ENCODE results near the gene TMEM87B.

Gene TMEM87B

GRCh38 chr2:112156152-112156986 lies 101.3 kb downstream of the TMEM87B start:
- Histone ChIP-seq H4K8ac (ENCODE audit: low read length) (no peak overlapping the region), H2BK120ac (ENCODE audit: low read depth, low read length) (no peak overlapping the region), H2BK15ac (ENCODE audit: low read depth, poor library complexity, severe bottlenecking) (no peak overlapping the region), H3K4me3 (ENCODE audit: insufficient read depth in 1 of 2, low read depth in 1 of 2, low read length in 2 of 2) (no peak overlapping the region), H3K9me3 (ENCODE audit: control insufficient read depth, low read length) (no peaks in the 10 kb centered on the region), H3K27me3 (ENCODE audit: control insufficient read depth in 1 of 2, insufficient read depth in 1 of 2, low read length in 2 of 2) (no peaks in the 10 kb centered on the region), H3K4me1 (ENCODE audit: control insufficient read depth, insufficient read depth, low read depth, low read length) (peaks cover 11% of the 10 kb centered on the region), H3K4me2 (ENCODE audit: low read length, poor library complexity, severe bottlenecking) (no peak overlapping the region), H3K27ac (ENCODE audit: low read length, poor library complexity, severe bottlenecking) (no peak overlapping the region), H3K14ac (ENCODE audit: low read length in 2 of 2) (no peak overlapping the region), H4K91ac (ENCODE audit: low read length) (no peak overlapping the region), H3K18ac (ENCODE audit: low read depth in 1 of 2, low read length in 2 of 2) (peak overlapping the region in 1 of 2 experiments; percentile 9), H2AFZ (ENCODE audit: low read depth, low read length) (no peak overlapping the region), H2BK5ac (ENCODE audit: low read depth, low read length, poor library complexity, severe bottlenecking) (no peak overlapping the region), H3K4ac (ENCODE audit: low read depth in 1 of 2, low read length in 2 of 2) (no peak overlapping the region), H2BK12ac (ENCODE audit: low read length in 2 of 2) (no peak overlapping the region), H3K36me3 (ENCODE audit: control insufficient read depth in 1 of 2, insufficient read depth in 2 of 2, low read depth in 1 of 2, low read length in 2 of 2) (peaks cover 0 to 6% of the 10 kb centered on the region in 2 experiments), H3K23ac (ENCODE audit: low read length in 2 of 2) (no peak overlapping the region), H3K79me1 (replicated peaks; ENCODE audit: low read length, poor library complexity, severe bottlenecking) (no peaks in the 10 kb centered on the region), H3K9ac (ENCODE audit: low read length) (no peak overlapping the region), H2AK5ac (ENCODE audit: low read length, severe bottlenecking) (no peak overlapping the region)
- peak; percentile 29 for DNase-seq
- WGBS = 86% methylated on average over 18 of the region's 21 CpGs

- no peak overlapping the region for H3K18ac ChIP-seq (ENCODE audit: low read depth in 1 of 2, low read length in 2 of 2)
- no peaks in the 10 kb centered on the region for H3K27me3 ChIP-seq (ENCODE audit: control insufficient read depth in 1 of 2, insufficient read depth in 1 of 2, low read length in 2 of 2)
- H3K9ac ChIP-seq (ENCODE audit: low read length) = no peak overlapping the region
- no peak overlapping the region for H3K4ac ChIP-seq (ENCODE audit: low read depth in 1 of 2, low read length in 2 of 2)
- WGBS = 100% methylated on average over 2 of the region's 3 CpGs
- no peak overlapping the region for H3K4me3 ChIP-seq (ENCODE audit: insufficient read depth in 1 of 2, low read depth in 1 of 2, low read length in 2 of 2)
- H4K8ac ChIP-seq (ENCODE audit: low read length) = no peak overlapping the region
- H3K79me1 ChIP-seq (replicated peaks; ENCODE audit: low read length, poor library complexity, severe bottlenecking) = no peaks in the 10 kb centered on the region
- H2BK120ac ChIP-seq (ENCODE audit: low read depth, low read length) = no peak overlapping the region
- H2BK5ac ChIP-seq (ENCODE audit: low read depth, low read length, poor library complexity, severe bottlenecking) = no peak overlapping the region
- no peak overlapping the region for H2AK5ac ChIP-seq (ENCODE audit: low read length, severe bottlenecking)
- no peak overlapping the region for H2BK15ac ChIP-seq (ENCODE audit: low read depth, poor library complexity, severe bottlenecking)
- no peak overlapping the region for H2BK12ac ChIP-seq (ENCODE audit: low read length in 2 of 2)
- peaks cover 11% of the 10 kb centered on the region for H3K4me1 ChIP-seq (ENCODE audit: control insufficient read depth, insufficient read depth, low read depth, low read length)
- no peak overlapping the region for H3K27ac ChIP-seq (ENCODE audit: low read length, poor library complexity, severe bottlenecking)
- H3K23ac ChIP-seq (ENCODE audit: low read length in 2 of 2) = no peak overlapping the region
- no peak overlapping the region for H2AFZ ChIP-seq (ENCODE audit: low read depth, low read length)
- DNase-seq = no peak
- peaks cover 0 to 6% of the 10 kb centered on the region in 2 experiments for H3K36me3 ChIP-seq (ENCODE audit: control insufficient read depth in 1 of 2, insufficient read depth in 2 of 2, low read depth in 1 of 2, low read length in 2 of 2)
- no peaks in the 10 kb centered on the region for H3K9me3 ChIP-seq (ENCODE audit: control insufficient read depth, low read length)
- no peak overlapping the region for H4K91ac ChIP-seq (ENCODE audit: low read length)
- H3K4me2 ChIP-seq (ENCODE audit: low read length, poor library complexity, severe bottlenecking) = no peak overlapping the region
- H3K14ac ChIP-seq (ENCODE audit: low read length in 2 of 2) = no peak overlapping the region
Measured at GRCh38 chr2:112157472-112157871, 102.4 kb downstream of the TMEM87B start.

GRCh38 chr2:112159454-112159921 lies 104.4 kb downstream of the TMEM87B start:
- 99% methylated on average over 29 of the region's 31 CpGs for WGBS

More at GRCh38 chr2:112159454-112159921, 104.4 kb downstream of the TMEM87B start:
- no peaks in the 10 kb centered on the region for H3K79me1 ChIP-seq (replicated peaks; ENCODE audit: low read length, poor library complexity, severe bottlenecking)
- no peak overlapping the region for H3K4me2 ChIP-seq (ENCODE audit: low read length, poor library complexity, severe bottlenecking)
- H2BK15ac ChIP-seq (ENCODE audit: low read depth, poor library complexity, severe bottlenecking) = no peak overlapping the region
- no peak overlapping the region for H2AK5ac ChIP-seq (ENCODE audit: low read length, severe bottlenecking)
- H3K14ac ChIP-seq (ENCODE audit: low read length in 2 of 2) = no peak overlapping the region
- H3K18ac ChIP-seq (ENCODE audit: low read depth in 1 of 2, low read length in 2 of 2) = no peak overlapping the region
- H3K23ac ChIP-seq (ENCODE audit: low read length in 2 of 2) = no peak overlapping the region
- no peak overlapping the region for H3K9ac ChIP-seq (ENCODE audit: low read length)
- H3K4me1 ChIP-seq (ENCODE audit: control insufficient read depth, insufficient read depth, low read depth, low read length) = peaks cover 13% of the 10 kb centered on the region
- no peaks in the 10 kb centered on the region for H3K9me3 ChIP-seq (ENCODE audit: control insufficient read depth, low read length)
- no peak overlapping the region for H2BK5ac ChIP-seq (ENCODE audit: low read depth, low read length, poor library complexity, severe bottlenecking)
- no peak overlapping the region for H2AFZ ChIP-seq (ENCODE audit: low read depth, low read length)
- H3K4ac ChIP-seq (ENCODE audit: low read depth in 1 of 2, low read length in 2 of 2) = no peak overlapping the region
- no peak overlapping the region for H4K91ac ChIP-seq (ENCODE audit: low read length)
- no peak overlapping the region for H3K4me3 ChIP-seq (ENCODE audit: insufficient read depth in 1 of 2, low read depth in 1 of 2, low read length in 2 of 2)
- no peak for DNase-seq
- no peak overlapping the region for H4K8ac ChIP-seq (ENCODE audit: low read length)
- H2BK120ac ChIP-seq (ENCODE audit: low read depth, low read length) = no peak overlapping the region
- H3K27me3 ChIP-seq (ENCODE audit: control insufficient read depth in 1 of 2, insufficient read depth in 1 of 2, low read length in 2 of 2) = no peaks in the 10 kb centered on the region
- no peak overlapping the region for H2BK12ac ChIP-seq (ENCODE audit: low read length in 2 of 2)
- peaks cover 0 to 6% of the 10 kb centered on the region in 2 experiments for H3K36me3 ChIP-seq (ENCODE audit: control insufficient read depth in 1 of 2, insufficient read depth in 2 of 2, low read depth in 1 of 2, low read length in 2 of 2)
- no peak overlapping the region for H3K27ac ChIP-seq (ENCODE audit: low read length, poor library complexity, severe bottlenecking)
